Prostate gland (tissue), 2 donors: Measurements from ENCODE around the gene SORBS1. TPM values are rescaled to one million over a fixed set of nuclear protein-coding genes. Genes with fewer than 3 reads are reported as not detected.

Source experiments
- DNase-seq: peaks from one replicate; pipeline ENCODE4 v3.0.0-alpha.2; 2019; ENCODE audit warnings: low spot score
- H3K27ac ChIP-seq, 2 donors: fragments of 200-600 bp; sonication (generic); 2 replicates each; pipeline ENCODE4 v1.5.1; 2017 to 2019
- H3K27me3 ChIP-seq: fragments of 200-600 bp; sonication (generic); replicated peaks from 2 replicates; pipeline ENCODE4 v1.5.1; 2019; ENCODE audit not compliant: insufficient read depth
- H3K36me3 ChIP-seq, 2 donors: fragments of 200-600 bp; sonication (generic); 1 replicate in 1 of 2; 2 replicates in 1 of 2; pipeline versions ENCODE4 v1.5.1 to v1.8.1; 2017 to 2019
- H3K4me1 ChIP-seq: fragments of 200-600 bp; sonication (generic); replicated peaks from 2 replicates; pipeline ENCODE4 v1.5.1; 2019
- H3K4me3 ChIP-seq, 2 donors: fragments of 200-600 bp; sonication (generic); 2 replicates each; pipeline ENCODE4 v1.5.1; 2017 to 2019
- H3K9me3 ChIP-seq: fragments of 200-600 bp; sonication (generic); 2 replicates; pipeline ENCODE4 v1.5.1; 2017
- POLR2A ChIP-seq: fragments of 450-650 bp; IDR thresholded peaks from one replicate; pipeline ENCODE4 v1.6.1; 2016; ENCODE audit warnings: antibody characterized with exemption, mild to moderate bottlenecking
- POLR2AphosphoS5 ChIP-seq: sonication (generic); formaldehyde crosslinking; IDR thresholded peaks from one replicate; pipeline ENCODE4 v1.6.1; 2017; ENCODE audit warnings: antibody characterized with exemption
- WGBS: methylation state at CpG from one replicate; pipeline ENCODE4 v1.1.5; 2018; 5-methylcytosine and 5-hydroxymethylcytosine counted together
- intact Hi-C: fragments of 100-400 bp; cut with DNase I; formaldehyde crosslinking; loops from one replicate; pipeline ENCODE4 v1.14.2; 2022
- total RNA-seq, 2 donors: library from RNA; depleted of rRNA; stranded (reverse); fragments of >200 nt; gene quantifications; one replicate each; pipeline ENCODE4 v1.1.0, GENCODE V29; 2016
- TF ChIP-seq, protein P1 (sequence below), 4 experiments: fragments of 200-600 bp in 2 of 4; fragments of 450-650 bp in 2 of 4; sonication (generic) in 2 of 4; IDR thresholded peaks; 1 replicate in 3 of 4; 2 replicates in 1 of 4; pipeline ENCODE4 v1.5.1; 2016 to 2019; ENCODE audit warnings: antibody characterized with exemption in 4 of 4, mild to moderate bottlenecking in 2 of 4, moderate library complexity in 2 of 4

Gene SORBS1
- total RNA-seq, 2 donors from 2014 or later = 84.6 to 189 TPM

DNA sequence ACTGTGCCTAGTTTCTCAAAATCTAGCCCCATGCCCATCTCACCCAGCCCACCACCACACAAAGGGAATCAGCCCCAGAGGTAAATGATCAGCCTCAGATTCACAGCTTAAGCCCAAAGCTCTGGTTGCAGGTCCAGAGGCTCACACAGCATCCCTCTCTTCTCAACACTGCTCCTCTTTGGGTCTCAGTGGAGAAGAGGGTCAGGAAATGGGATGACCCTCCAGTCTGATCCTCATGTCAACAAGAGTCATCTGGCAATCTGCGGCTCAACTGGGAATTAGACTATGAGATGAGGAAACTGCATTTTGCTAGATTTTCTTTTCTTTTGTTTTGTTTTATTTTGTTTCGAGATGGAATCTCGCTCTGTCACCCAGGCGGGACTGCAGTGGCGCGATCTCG, 144.2 kb downstream of the SORBS1 start:
- Histone ChIP-seq H3K36me3 (no peaks in the 10 kb centered on the region), H3K4me1 (no peaks in the 10 kb centered on the region), H3K4me3 (no peak overlapping the region), H3K9me3 (no peaks in the 10 kb centered on the region), H3K27ac (peak overlapping the region in 1 of 2 donors; percentile 59), H3K27me3 (no peaks in the 10 kb centered on the region)
- WGBS = 90% methylated on average over 7 of the region's 7 CpGs
- TF ChIP-seq, protein P1, sequence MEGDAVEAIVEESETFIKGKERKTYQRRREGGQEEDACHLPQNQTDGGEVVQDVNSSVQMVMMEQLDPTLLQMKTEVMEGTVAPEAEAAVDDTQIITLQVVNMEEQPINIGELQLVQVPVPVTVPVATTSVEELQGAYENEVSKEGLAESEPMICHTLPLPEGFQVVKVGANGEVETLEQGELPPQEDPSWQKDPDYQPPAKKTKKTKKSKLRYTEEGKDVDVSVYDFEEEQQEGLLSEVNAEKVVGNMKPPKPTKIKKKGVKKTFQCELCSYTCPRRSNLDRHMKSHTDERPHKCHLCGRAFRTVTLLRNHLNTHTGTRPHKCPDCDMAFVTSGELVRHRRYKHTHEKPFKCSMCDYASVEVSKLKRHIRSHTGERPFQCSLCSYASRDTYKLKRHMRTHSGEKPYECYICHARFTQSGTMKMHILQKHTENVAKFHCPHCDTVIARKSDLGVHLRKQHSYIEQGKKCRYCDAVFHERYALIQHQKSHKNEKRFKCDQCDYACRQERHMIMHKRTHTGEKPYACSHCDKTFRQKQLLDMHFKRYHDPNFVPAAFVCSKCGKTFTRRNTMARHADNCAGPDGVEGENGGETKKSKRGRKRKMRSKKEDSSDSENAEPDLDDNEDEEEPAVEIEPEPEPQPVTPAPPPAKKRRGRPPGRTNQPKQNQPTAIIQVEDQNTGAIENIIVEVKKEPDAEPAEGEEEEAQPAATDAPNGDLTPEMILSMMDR (IDR thresholded peaks at IDR 0.05) = no peak
- no peak for TF ChIP-seq POLR2AphosphoS5
- TF ChIP-seq POLR2A = no peak
- intact Hi-C loops = no loop called here
- DNase-seq = no peak

DNA sequence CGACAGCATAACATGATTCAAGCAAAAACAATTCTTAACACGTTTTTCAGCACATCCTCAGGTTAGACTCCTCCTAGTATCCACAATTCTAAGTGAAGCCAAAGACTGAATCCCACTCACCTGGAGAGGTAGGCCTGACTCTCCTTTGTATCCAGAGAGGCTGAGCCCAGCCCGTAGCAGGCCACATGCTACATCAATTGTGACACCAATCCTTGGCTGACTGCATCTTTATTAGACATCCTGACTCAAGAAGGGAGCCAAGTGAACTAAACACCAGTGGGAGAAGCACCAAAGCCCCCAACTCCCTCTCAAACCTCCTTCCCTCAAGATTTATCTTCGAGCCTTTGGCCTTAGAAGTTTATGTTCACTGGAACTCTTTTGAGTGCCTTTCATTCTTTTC, 144.9 kb downstream of the SORBS1 start:
- Histone ChIP-seq H3K9me3 (no peaks in the 10 kb centered on the region), H3K4me3 (no peak overlapping the region), H3K27me3 (no peaks in the 10 kb centered on the region), H3K36me3 (no peaks in the 10 kb centered on the region), H3K27ac (peak overlapping the region; percentile 25 to 59), H3K4me1 (no peaks in the 10 kb centered on the region)
- TF ChIP-seq, protein P1 (IDR thresholded peaks at IDR 0.05) = no peak
- no peak for TF ChIP-seq POLR2A
- no peak for TF ChIP-seq POLR2AphosphoS5
- intact Hi-C loops = no loop called here
- no peak for DNase-seq
- WGBS = 57% methylated on average over 4 of the region's 4 CpGs

DNA sequence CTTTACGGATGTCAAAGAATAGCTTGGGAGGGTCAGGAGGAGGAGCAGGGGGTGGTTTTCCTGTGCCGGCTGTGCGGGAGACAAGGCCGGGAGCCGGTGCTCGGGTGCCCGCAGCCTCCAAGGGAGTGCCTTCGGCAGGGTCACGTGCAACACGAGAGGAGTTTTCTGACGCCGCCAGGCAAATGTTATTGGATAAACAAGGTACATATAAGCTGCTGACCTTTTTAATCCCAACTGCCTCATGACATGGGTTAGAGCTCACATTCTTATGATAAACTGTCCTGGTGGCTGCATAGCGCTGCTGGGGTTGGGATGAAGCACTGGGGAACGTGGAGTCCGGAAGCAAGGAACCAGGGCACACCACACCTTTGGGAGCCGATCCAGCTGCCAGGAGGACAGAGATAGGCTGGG, 145.5 kb downstream of the SORBS1 start:
- Histone ChIP-seq H3K27me3 (no peaks in the 10 kb centered on the region), H3K4me1 (no peaks in the 10 kb centered on the region), H3K27ac (peak overlapping the region; percentile 25 to 59), H3K9me3 (no peaks in the 10 kb centered on the region), H3K4me3 (no peak overlapping the region), H3K36me3 (no peaks in the 10 kb centered on the region)
- TF ChIP-seq, protein P1 (IDR thresholded peaks at IDR 0.05) = no peak
- intact Hi-C loops = no loop called here
- DNase-seq = no peak
- WGBS = 32% methylated on average over 16 of the region's 16 CpGs

DNA sequence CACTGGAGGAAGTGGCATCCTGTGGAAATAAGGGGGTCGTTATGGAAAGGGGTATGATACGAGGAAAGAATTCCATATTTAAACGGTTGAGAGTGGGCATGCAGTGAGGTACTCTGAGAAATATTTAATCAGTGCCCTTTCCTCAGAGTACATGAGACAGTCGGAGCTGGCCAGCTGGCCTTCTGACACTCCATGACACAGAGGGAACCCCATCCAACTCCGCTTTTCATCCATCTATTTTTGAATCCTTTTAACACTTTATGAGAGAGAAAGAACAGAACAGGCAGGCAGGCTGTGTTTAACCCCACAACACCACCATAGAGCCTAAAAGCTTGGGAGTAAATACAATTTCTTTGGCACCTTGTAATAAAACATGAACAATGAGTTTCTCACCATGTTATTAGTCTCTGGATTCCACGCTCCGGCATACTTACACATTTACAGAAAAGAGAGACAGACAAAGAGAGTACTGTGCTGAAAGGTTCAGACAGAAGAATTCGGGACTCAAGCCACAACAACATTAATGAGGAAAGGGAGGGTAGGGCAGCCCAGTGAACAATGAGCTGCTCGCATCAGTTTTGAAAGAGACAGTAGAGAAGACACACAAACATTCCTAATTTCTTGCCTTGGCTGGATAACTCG, 146.2 kb downstream of the SORBS1 start:
- no peak for DNase-seq
- Histone ChIP-seq H3K27ac (peak overlapping the region; percentile 39 to 59), H3K4me1 (no peaks in the 10 kb centered on the region)

More for the DNA sequence above, 146.2 kb downstream of the SORBS1 start:
- TF ChIP-seq POLR2AphosphoS5 (no peak), POLR2A (no peak)
- TF ChIP-seq, protein P1 (IDR thresholded peaks at IDR 0.05) = no peak
- 19% methylated on average over 10 of the region's 10 CpGs for WGBS
- Histone ChIP-seq H3K9me3 (no peaks in the 10 kb centered on the region), H3K27me3 (no peaks in the 10 kb centered on the region), H3K36me3 (no peaks in the 10 kb centered on the region), H3K4me3 (no peak overlapping the region)
- intact Hi-C loops = no loop called here
